HepG2 (cell line): ENCODE data around the gene COL18A1. TPM values are rescaled to one million over a fixed set of nuclear protein-coding genes. Genes with fewer than 3 reads are reported as not detected.

ENCODE experiments used
- AGO2 ChIP-seq: fragments of 200-400 bp; formaldehyde crosslinking; optimal IDR thresholded peaks from 2 replicates; pipeline ENCODE3; 2017; ENCODE audit warnings: mild to moderate bottlenecking, low read depth, low read length, moderate library complexity
- CBX5 ChIP-seq: sonication (generic); formaldehyde crosslinking; IDR thresholded peaks from 2 replicates; pipeline ENCODE4 v1.4.0; 2020; ENCODE audit warnings: missing genetic modification reagents, borderline replicate concordance
- EED ChIP-seq: sonication (generic); formaldehyde crosslinking; IDR thresholded peaks from 2 replicates; pipeline ENCODE4 v1.5.0; 2020; ENCODE audit warnings: mild to moderate bottlenecking, missing genetic modification reagents
- FOXC1 ChIP-seq: sonication (generic); formaldehyde crosslinking; IDR thresholded peaks from 2 replicates; pipeline ENCODE4 v1.8.0; 2022; ENCODE audit warnings: mild to moderate bottlenecking, missing genetic modification reagents, borderline replicate concordance
- GPN1 ChIP-seq: sonication (generic); formaldehyde crosslinking; IDR thresholded peaks from 2 replicates; pipeline ENCODE4 v1.5.1; 2020; ENCODE audit warnings: missing genetic modification reagents, borderline replicate concordance
- NPAS2 ChIP-seq: sonication (generic); formaldehyde crosslinking; IDR thresholded peaks from 2 replicates; pipeline ENCODE4 v1.8.0; 2022; ENCODE audit warnings: mild to moderate bottlenecking, missing genetic modification reagents, borderline replicate concordance
- ZNF33B ChIP-seq: sonication (generic); formaldehyde crosslinking; IDR thresholded peaks from 2 replicates; pipeline ENCODE4 v1.5.1; 2020; ENCODE audit warnings: mild to moderate bottlenecking, missing genetic modification reagents
- ZNF460 ChIP-seq: sonication (generic); formaldehyde crosslinking; IDR thresholded peaks from 2 replicates; pipeline ENCODE4 v1.5.1; 2020; ENCODE audit warnings: missing genetic modification reagents, mild to moderate bottlenecking, borderline replicate concordance
- ZNF468 ChIP-seq: sonication (generic); formaldehyde crosslinking; IDR thresholded peaks from 2 replicates; pipeline ENCODE4 v1.8.0; 2022; ENCODE audit warnings: mild to moderate bottlenecking, moderate library complexity, missing genetic modification reagents
- ZNF619 ChIP-seq: sonication (generic); formaldehyde crosslinking; IDR thresholded peaks from 2 replicates; pipeline ENCODE4 v1.4.0; 2020; ENCODE audit warnings: mild to moderate bottlenecking, missing genetic modification reagents
- ZSCAN29 ChIP-seq: sonication (generic); formaldehyde crosslinking; conservative IDR thresholded peaks from 2 replicates; pipeline ENCODE4 v1.4.0; 2020; ENCODE audit warnings: mild to moderate bottlenecking, missing genetic modification reagents
- polyA plus RNA-seq, 8 experiments: library from polyadenylated mRNA; depleted of rRNA in 3 of 8; stranded (reverse) in 7 of 8; unstranded in 1 of 8; fragments of >200 nt; fragmentation: Illumina TruSeq in 4 of 8; extraction: Trizol in 4 of 8; gene quantifications; 2 replicates each; pipeline versions ENCODE4 v1.2.1 to v1.2.3, GENCODE V29; 2011 to 2016; ENCODE audit warnings: low read depth in 4 of 8, missing spikeins in 1 of 8, mixed read lengths in 1 of 8; ENCODE audit not compliant: insufficient read depth in 1 of 8
- total RNA-seq, 5 experiments: library from RNA; depleted of rRNA; stranded (reverse); fragments of >200 nt; fragmentation: Illumina TruSeq; extraction: Trizol; gene quantifications; 2 replicates each; pipeline ENCODE4 v1.2.3, GENCODE V29; 2016; ENCODE audit warnings: low read depth in 1 of 5
- TF ChIP-seq, protein P1 (sequence below): sonication (generic); formaldehyde crosslinking; IDR thresholded peaks from 2 replicates; pipeline ENCODE4 v1.4.0; 2020; ENCODE audit warnings: missing genetic modification reagents
- TF ChIP-seq, protein P2 (sequence below): IDR thresholded peaks from 2 replicates; pipeline ENCODE4 v1.6.1; 2016
- TF ChIP-seq, protein P3 (sequence below): sonication (generic); formaldehyde crosslinking; IDR thresholded peaks from 2 replicates; pipeline ENCODE4 v1.4.0; 2020; ENCODE audit warnings: missing genetic modification reagents
- TF ChIP-seq, protein P4 (sequence below): sonication (generic); formaldehyde crosslinking; IDR thresholded peaks from 2 replicates; pipeline ENCODE4 v1.4.0; 2020; ENCODE audit warnings: mild to moderate bottlenecking, missing genetic modification reagents

Gene COL18A1
- total and polyA plus RNA-seq, 2 of the 13 experiments (the other 11 are each of a cell fraction or from before 2014, with no cell fraction given) = 79.0 to 102 TPM

DNA sequence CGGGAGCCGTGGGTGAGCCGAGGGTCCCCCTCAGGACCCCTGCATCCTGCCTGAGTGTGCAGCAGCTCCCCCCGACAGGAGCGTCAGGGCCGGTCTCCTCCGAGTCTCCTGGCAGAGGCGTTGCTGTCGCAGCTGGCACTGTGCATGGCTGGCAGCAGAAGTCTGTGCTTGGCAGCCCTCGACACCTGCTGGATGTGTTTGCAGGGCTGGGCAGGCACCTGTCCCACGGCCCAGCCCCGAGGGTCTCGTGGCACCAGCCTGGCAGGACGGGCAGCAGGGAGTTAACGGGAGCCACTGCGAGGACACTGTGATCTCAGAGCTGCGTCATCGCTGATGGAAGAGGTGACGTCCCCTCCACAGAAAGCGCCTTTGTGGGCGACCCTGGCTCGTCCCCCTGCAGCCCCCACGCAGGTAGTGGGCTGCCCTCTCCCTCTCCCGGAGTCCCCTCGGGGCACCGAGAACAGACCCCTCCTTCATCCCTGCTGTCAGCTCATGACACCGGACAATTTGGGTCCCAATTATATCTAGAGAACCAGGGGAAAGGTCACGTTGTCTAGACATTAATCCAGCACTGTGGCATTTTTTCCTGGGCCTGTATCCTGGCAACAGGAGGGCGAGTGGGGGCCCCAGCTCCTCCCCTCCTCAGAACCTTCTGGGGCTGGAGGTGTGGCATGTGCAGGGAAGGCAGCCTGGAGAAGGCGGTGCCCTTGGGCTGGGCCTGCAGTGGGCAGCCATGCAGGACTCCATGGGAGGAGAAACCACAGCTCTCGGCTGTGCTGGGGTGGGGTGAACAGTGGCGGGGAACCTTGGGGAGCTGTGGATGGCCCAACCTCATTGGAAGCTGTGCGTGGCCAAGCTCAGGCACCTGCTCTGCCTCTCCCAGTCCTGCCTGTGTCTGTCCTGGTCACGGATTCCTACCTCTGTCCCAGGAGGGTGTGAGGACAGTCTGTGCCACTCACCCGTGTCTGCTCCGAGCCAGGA lies 15.4 kb downstream of the COL18A1 start (continued):
- TF ChIP-seq NPAS2 (CRISPR knock-in tag) (no peak), CBX5 (CRISPR knock-in tag) (no peak), GPN1 (CRISPR knock-in tag) (no peak), EED (CRISPR knock-in tag) (no peak), ZNF619 (CRISPR knock-in tag) (no peak), ZNF468 (CRISPR knock-in tag) (no peak), ZNF460 (no peak), ZSCAN29 (CRISPR knock-in tag) (no peak), FOXC1 (no peak), ZNF33B (CRISPR knock-in tag) (no peak), AGO2 (peak; percentile 51)
- TF ChIP-seq, protein P1, sequence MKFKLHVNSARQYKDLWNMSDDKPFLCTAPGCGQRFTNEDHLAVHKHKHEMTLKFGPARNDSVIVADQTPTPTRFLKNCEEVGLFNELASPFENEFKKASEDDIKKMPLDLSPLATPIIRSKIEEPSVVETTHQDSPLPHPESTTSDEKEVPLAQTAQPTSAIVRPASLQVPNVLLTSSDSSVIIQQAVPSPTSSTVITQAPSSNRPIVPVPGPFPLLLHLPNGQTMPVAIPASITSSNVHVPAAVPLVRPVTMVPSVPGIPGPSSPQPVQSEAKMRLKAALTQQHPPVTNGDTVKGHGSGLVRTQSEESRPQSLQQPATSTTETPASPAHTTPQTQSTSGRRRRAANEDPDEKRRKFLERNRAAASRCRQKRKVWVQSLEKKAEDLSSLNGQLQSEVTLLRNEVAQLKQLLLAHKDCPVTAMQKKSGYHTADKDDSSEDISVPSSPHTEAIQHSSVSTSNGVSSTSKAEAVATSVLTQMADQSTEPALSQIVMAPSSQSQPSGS = no peak
- TF ChIP-seq, protein P2, sequence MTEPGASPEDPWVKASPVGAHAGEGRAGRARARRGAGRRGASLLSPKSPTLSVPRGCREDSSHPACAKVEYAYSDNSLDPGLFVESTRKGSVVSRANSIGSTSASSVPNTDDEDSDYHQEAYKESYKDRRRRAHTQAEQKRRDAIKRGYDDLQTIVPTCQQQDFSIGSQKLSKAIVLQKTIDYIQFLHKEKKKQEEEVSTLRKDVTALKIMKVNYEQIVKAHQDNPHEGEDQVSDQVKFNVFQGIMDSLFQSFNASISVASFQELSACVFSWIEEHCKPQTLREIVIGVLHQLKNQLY = no peak
- TF ChIP-seq, protein P3, sequence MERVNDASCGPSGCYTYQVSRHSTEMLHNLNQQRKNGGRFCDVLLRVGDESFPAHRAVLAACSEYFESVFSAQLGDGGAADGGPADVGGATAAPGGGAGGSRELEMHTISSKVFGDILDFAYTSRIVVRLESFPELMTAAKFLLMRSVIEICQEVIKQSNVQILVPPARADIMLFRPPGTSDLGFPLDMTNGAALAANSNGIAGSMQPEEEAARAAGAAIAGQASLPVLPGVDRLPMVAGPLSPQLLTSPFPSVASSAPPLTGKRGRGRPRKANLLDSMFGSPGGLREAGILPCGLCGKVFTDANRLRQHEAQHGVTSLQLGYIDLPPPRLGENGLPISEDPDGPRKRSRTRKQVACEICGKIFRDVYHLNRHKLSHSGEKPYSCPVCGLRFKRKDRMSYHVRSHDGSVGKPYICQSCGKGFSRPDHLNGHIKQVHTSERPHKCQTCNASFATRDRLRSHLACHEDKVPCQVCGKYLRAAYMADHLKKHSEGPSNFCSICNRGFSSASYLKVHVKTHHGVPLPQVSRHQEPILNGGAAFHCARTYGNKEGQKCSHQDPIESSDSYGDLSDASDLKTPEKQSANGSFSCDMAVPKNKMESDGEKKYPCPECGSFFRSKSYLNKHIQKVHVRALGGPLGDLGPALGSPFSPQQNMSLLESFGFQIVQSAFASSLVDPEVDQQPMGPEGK (CRISPR knock-in tag) = peak; percentile 59
- TF ChIP-seq, protein P4, sequence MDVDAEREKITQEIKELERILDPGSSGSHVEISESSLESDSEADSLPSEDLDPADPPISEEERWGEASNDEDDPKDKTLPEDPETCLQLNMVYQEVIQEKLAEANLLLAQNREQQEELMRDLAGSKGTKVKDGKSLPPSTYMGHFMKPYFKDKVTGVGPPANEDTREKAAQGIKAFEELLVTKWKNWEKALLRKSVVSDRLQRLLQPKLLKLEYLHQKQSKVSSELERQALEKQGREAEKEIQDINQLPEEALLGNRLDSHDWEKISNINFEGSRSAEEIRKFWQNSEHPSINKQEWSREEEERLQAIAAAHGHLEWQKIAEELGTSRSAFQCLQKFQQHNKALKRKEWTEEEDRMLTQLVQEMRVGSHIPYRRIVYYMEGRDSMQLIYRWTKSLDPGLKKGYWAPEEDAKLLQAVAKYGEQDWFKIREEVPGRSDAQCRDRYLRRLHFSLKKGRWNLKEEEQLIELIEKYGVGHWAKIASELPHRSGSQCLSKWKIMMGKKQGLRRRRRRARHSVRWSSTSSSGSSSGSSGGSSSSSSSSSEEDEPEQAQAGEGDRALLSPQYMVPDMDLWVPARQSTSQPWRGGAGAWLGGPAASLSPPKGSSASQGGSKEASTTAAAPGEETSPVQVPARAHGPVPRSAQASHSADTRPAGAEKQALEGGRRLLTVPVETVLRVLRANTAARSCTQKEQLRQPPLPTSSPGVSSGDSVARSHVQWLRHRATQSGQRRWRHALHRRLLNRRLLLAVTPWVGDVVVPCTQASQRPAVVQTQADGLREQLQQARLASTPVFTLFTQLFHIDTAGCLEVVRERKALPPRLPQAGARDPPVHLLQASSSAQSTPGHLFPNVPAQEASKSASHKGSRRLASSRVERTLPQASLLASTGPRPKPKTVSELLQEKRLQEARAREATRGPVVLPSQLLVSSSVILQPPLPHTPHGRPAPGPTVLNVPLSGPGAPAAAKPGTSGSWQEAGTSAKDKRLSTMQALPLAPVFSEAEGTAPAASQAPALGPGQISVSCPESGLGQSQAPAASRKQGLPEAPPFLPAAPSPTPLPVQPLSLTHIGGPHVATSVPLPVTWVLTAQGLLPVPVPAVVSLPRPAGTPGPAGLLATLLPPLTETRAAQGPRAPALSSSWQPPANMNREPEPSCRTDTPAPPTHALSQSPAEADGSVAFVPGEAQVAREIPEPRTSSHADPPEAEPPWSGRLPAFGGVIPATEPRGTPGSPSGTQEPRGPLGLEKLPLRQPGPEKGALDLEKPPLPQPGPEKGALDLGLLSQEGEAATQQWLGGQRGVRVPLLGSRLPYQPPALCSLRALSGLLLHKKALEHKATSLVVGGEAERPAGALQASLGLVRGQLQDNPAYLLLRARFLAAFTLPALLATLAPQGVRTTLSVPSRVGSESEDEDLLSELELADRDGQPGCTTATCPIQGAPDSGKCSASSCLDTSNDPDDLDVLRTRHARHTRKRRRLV (CRISPR knock-in tag) = no peak
